Effector memory CD8-positive, alpha-beta T cell (primary cell): ENCODE measurements around the gene ZCCHC24.

Experiments used
- ATAC-seq: fragments of 150-1000 bp; cut with Tn5 transposase; replicated peaks from 2 replicates; pipeline ENCODE4 v1.10.0; 2021; ENCODE audit warnings: mild to moderate bottlenecking, moderate library complexity
- DNase-seq, 3 experiments: peaks; one replicate each; pipeline ENCODE4 v3.0.0; 2021
- H3K27ac Mint-ChIP-seq, 2 donors: one replicate each; pipeline ENCODE4 v1.8.0; 2022; ENCODE audit warnings: mild to moderate bottlenecking in 2 of 2, mixed read lengths in 2 of 2, moderate library complexity in 2 of 2
- H3K27me3 Mint-ChIP-seq, 2 donors: one replicate each; pipeline ENCODE4 v1.8.0; 2022; ENCODE audit warnings: mixed read lengths in 2 of 2
- H3K36me3 Mint-ChIP-seq: one replicate; pipeline ENCODE4 v1.8.0; 2022; ENCODE audit warnings: mild to moderate bottlenecking, moderate library complexity, mixed read lengths; ENCODE audit not compliant: insufficient read depth
- H3K4me1 Mint-ChIP-seq, 2 donors: one replicate each; pipeline ENCODE4 v1.8.0; 2022; ENCODE audit warnings: low read depth in 2 of 2, mixed read lengths in 2 of 2
- H3K4me3 Mint-ChIP-seq, 2 donors: one replicate each; pipeline ENCODE4 v1.8.0; 2022; ENCODE audit warnings: mild to moderate bottlenecking in 2 of 2, mixed read lengths in 2 of 2, moderate library complexity in 2 of 2
- H3K9me3 Mint-ChIP-seq, 2 donors: one replicate each; pipeline ENCODE4 v1.8.0; 2022; ENCODE audit warnings: mixed read lengths in 2 of 2

ZCCHC24 gene

DNA sequence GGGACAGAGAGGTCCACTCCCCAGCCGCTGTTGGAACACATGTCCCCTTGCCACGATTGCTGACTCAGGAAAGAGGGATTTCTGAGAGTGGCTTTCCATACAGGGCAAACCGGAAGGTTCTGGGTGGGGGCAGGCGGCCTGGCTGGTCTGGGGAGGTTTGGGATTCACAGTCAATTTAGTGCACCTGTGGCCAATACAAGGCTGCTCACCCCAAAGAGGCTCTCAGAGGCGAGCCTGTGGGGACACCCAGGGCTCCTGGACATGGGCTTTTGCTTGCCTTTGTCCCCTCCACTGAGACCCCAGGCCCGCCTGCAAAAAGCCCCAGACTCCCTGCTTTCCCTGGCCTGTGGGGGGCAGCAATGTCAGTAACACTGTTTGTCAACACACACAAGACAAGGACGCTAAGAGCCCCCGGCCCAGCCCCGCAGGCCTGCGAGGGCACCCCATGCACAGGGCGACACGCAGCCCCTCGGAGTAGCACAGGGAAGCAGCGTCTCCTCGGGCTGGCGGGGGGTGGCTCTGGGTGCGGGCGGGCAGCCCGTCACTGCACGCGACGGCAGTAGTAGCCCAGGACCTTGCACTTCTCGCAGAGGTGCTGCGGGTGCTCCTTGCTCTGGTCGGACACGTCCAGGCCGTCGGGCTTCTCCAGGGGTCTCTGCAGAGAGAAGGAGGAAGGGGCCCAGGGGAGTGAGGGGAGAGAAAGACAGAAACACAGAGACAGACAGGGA, 59.5 kb downstream of the ZCCHC24 start:
- H3K27ac Mint-ChIP-seq = no peak overlapping the region
- H3K36me3 Mint-ChIP-seq = no peaks in the 10 kb centered on the region
- no peak overlapping the region for H3K4me3 Mint-ChIP-seq
- peaks cover 0 to 2% of the 10 kb centered on the region in 2 donors for H3K4me1 Mint-ChIP-seq
- H3K27me3 Mint-ChIP-seq = no peaks in the 10 kb centered on the region
- DNase-seq = no peak
- ATAC-seq = no peak
- H3K9me3 Mint-ChIP-seq = no peaks in the 10 kb centered on the region

DNA sequence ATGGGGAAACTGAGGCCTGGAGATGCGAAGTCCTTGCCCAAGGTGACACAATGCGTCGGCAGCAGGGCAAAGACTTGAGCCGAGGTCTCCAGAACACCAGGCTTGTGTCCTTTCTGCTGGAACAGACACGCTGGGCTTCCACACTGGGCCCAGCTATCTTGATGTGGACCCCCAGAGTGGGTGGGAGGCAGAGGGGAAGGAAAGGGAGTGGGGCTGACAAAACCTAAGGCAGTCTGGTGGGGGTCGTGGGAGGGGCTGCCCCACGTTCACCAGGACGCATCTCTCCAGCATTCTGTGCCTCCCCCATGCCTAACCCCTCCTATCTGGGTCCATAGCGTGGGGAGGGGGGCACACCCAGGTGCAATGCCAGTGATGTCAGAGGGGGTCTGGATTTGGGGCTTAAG, 60.0 kb downstream of the ZCCHC24 start:
- peaks cover 0 to 1% of the 10 kb centered on the region in 2 donors for H3K4me1 Mint-ChIP-seq
- DNase-seq (no peak), ATAC-seq (no peak)
- no peak overlapping the region for H3K4me3 Mint-ChIP-seq
- no peaks in the 10 kb centered on the region for H3K27me3 Mint-ChIP-seq
- no peaks in the 10 kb centered on the region for H3K9me3 Mint-ChIP-seq
- H3K27ac Mint-ChIP-seq = no peak overlapping the region
- no peaks in the 10 kb centered on the region for H3K36me3 Mint-ChIP-seq

DNA sequence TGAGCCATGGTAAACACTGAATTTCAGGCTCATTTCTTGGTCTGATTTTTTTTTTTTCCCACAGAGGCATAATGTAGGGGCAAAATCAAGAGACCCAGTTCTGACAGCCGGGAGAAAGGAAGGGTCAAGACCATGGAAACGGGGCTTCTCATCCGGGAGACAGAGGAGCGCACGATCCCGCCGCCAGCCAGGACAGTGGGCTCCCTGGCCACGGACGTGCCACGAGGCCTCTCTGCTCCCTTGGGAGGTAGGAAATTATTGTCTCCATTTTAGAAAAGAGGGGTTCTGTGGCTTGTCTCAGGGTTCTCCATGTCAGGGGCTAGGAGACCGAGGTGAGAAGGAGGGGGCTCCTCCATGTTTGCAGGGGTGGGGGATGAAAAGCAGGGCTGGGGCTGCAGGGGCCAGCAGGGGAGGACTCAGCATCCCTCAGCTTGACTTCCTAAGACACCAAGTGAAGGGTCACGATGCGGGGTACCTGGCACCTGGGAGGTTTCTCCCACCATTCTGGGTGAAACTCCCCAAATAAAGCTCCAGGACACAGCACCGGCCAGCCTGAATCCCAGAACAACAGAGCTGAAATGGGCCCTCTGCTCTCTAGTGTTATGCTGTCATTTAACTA, 60.5 kb downstream of the ZCCHC24 start:
- Mint-ChIP-seq H3K36me3 (no peaks in the 10 kb centered on the region), H3K9me3 (no peaks in the 10 kb centered on the region), H3K4me1 (peaks cover 0 to 1% of the 10 kb centered on the region in 2 donors), H3K27ac (no peak overlapping the region), H3K4me3 (no peak overlapping the region), H3K27me3 (no peaks in the 10 kb centered on the region)
- ATAC-seq = no peak
- DNase-seq = no peak

DNA sequence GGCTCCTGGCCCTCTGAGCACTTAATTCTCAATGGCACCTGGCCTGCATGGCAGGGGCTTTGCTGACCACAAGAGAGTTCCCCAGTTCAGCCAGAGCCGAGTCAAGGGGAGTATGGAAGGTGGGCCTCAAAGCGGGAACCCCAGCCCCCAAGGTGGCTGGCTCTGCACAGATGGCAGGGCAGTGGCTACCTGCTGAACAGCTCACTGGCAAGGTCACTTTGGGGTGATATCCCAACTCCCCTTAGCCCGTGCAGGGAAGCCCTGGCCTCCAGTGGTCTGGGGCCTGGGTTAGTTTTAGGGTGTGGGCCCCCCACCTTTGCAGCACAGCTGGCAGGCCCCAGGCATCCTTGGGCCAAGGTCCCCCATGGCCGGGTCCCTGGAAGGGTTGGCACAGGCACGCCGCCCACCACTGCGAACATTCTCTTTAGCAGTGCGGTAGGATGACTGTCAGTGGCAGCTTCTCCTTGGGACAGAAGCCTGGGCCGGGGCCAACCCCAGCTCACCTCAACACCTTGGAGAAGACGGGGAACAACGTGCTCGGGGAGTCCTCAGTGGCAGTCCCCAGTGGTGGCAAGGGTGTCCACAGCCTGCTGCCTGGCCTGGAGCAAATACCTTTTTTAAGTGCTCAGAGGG, 61.3 kb downstream of the ZCCHC24 start:
- Mint-ChIP-seq H3K36me3 (no peaks in the 10 kb centered on the region), H3K4me3 (no peak overlapping the region), H3K4me1 (peaks cover 0 to 1% of the 10 kb centered on the region in 2 donors), H3K9me3 (no peaks in the 10 kb centered on the region), H3K27ac (no peak overlapping the region), H3K27me3 (no peaks in the 10 kb centered on the region)
- DNase-seq (no peak), ATAC-seq (no peak)

DNA sequence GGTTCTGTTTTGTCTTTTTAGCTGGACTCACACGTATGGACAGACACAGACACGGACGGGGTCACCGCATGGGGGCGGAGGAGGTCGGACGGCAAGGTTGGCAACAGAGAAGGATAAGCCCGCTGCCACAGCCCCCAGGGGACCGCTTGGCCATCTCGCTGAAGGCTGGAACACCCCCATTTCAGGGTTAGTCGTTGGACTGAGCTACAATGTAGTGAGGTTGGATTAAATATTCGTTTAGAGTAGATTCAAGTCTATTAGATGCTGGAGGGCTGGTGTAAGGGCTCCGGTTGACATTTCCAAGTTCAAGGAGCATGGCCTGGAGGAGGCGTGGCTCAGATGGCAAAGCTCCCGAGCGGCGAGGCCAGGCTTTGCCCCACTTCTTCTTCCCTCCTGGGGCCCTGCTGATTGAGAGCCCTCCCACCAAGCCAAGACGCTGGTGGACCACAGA, 62.9 kb downstream of the ZCCHC24 start:
- DNase-seq (no peak), ATAC-seq (no peak)
- no peak overlapping the region for H3K4me3 Mint-ChIP-seq
- no peak overlapping the region for H3K27ac Mint-ChIP-seq
- H3K36me3 Mint-ChIP-seq = no peaks in the 10 kb centered on the region
- peaks cover 0 to 1% of the 10 kb centered on the region in 2 donors for H3K4me1 Mint-ChIP-seq
- no peaks in the 10 kb centered on the region for H3K27me3 Mint-ChIP-seq
- no peaks in the 10 kb centered on the region for H3K9me3 Mint-ChIP-seq

DNA sequence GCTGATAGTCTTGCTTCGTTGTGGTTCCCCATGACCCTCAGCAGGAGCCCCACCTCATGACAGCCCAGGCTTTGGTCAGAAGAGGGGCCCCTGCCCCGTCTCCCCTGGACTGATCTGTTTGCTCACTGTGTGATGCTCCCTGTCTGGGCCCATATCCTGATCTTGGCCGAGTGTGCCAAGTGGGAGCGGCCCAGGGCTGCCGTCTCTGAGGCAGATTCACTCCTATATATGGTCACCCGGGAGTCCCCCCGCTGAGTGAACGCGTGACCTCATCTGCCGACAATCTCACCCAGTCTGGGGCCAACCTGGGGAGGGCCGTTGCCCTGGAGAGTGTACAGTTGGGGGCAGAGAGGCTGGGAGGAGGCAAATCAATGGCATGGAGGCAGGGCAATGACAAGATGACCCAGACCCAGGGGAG, 63.6 kb downstream of the ZCCHC24 start:
- Mint-ChIP-seq H3K9me3 (no peaks in the 10 kb centered on the region), H3K27me3 (no peaks in the 10 kb centered on the region), H3K4me1 (peaks cover 0 to 1% of the 10 kb centered on the region in 2 donors), H3K27ac (no peak overlapping the region), H3K36me3 (no peaks in the 10 kb centered on the region), H3K4me3 (no peak overlapping the region)
- DNase-seq (no peak), ATAC-seq (no peak)

DNA sequence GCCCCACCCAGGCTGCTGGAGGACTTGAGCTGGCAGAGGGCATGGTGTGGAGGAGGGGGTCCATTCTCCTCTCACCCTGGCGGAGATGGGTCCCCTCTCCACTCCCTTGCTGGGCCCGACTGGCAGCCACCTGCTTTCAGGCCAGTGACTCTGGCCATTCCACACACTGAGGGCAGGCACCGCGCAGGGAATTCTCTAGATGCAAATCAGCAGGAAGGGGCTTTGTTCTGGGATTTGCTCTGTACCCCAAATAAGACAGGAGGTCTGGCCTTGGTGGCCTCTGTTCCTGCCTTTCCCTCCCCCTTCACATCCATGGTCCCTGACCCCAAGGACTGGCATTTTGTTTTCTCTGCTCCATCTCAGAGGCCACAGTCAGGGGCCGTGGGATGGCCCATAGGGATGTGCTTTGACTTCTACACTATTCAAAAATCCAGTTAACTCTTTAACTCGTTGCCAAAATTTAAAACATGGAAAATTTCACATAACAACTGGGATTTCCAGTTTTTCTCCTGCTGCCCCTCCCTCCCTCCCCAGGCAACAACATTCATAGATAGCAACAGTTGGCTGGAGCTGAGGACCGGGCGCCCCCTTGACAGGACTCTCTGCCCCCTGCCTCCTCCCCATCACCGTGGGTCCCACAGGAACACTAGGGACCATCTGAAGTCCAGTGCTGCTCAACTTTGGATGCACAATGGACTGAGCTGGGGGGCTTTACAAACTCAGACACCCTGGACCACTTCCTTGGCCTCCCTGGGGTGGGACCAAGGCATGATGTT, 64.3 kb downstream of the ZCCHC24 start:
- H3K27ac Mint-ChIP-seq = no peak overlapping the region

DNA sequence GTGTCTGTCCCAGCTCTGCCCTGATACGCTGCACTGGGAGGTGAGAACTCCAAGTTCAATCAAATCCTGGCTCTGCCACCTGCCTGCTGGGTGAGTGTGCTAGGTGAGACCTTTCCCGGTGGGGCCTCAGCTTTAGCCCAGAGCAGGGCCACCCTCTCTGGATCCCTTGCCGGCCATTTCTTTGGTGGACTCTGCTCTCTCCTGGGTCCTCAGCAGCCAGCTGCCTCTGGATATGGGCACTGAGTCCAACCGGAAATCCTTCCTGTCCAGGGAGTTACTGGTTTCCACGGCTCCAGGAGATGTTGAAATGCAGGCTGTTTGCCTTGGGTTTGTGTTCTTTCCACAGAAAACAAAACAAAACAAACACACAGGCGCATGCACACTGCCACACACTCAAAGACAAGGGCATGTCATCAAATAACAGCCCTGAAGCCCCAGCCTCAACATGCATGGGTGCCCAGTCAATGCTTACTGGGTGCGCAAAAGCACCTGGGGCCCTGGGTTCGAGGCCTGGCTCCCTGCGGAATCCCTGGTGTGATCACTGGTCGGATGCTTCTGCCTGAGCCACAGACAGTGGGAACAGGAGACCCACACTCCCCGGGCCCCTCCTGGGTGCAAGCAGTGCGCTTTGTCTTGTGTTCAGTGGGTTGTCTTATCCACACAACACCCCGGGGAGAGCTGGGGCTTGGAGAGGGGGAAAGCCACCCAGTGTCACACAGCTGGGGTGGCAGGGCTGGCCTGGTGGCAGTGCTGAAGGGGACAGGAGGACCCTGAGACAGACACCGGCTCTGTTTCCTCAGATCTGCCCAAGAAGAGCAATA, 65.1 kb downstream of the ZCCHC24 start:
- Mint-ChIP-seq H3K9me3 (no peaks in the 10 kb centered on the region), H3K27me3 (no peaks in the 10 kb centered on the region), H3K4me1 (no peaks in the 10 kb centered on the region), H3K36me3 (no peaks in the 10 kb centered on the region), H3K4me3 (no peak overlapping the region), H3K27ac (no peak overlapping the region)
- no peak for DNase-seq
- ATAC-seq = no peak

More for the DNA sequence above, 64.3 kb downstream of the ZCCHC24 start:
- Mint-ChIP-seq H3K4me1 (no peaks in the 10 kb centered on the region), H3K36me3 (no peaks in the 10 kb centered on the region), H3K9me3 (no peaks in the 10 kb centered on the region), H3K4me3 (no peak overlapping the region), H3K27me3 (no peaks in the 10 kb centered on the region)
- DNase-seq (no peak), ATAC-seq (no peak)

DNA sequence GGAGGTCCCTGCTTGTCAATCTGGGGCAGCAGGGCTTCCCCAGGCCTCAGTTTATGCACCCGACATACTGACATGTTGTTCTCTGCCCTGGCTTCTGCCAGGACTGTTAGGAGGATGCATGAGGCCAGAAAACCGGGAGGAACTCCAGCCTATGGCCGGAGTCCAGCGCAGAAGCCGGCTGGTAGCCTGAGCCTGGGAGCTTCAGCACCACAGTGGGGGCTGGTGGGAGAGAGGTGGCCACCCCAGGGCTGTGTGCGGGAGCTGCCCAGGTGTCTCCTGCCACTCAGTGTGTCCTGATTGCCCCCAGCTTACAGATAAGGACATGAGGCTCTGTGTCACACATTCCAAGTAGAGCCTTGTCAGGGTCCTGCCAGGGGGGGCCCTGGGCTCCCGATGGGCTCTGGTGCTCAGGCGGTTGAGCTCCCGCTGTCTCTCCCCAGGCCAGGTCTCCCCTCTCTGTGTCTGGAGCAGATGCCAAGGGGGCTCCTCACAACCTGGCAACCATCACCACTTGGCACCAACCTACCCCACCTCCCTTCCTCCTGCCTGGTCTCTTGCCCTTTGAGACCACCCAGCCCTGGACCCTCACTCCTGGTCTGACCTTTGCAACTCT, 65.8 kb downstream of the ZCCHC24 start:
- no peaks in the 10 kb centered on the region for H3K27me3 Mint-ChIP-seq

DNA sequence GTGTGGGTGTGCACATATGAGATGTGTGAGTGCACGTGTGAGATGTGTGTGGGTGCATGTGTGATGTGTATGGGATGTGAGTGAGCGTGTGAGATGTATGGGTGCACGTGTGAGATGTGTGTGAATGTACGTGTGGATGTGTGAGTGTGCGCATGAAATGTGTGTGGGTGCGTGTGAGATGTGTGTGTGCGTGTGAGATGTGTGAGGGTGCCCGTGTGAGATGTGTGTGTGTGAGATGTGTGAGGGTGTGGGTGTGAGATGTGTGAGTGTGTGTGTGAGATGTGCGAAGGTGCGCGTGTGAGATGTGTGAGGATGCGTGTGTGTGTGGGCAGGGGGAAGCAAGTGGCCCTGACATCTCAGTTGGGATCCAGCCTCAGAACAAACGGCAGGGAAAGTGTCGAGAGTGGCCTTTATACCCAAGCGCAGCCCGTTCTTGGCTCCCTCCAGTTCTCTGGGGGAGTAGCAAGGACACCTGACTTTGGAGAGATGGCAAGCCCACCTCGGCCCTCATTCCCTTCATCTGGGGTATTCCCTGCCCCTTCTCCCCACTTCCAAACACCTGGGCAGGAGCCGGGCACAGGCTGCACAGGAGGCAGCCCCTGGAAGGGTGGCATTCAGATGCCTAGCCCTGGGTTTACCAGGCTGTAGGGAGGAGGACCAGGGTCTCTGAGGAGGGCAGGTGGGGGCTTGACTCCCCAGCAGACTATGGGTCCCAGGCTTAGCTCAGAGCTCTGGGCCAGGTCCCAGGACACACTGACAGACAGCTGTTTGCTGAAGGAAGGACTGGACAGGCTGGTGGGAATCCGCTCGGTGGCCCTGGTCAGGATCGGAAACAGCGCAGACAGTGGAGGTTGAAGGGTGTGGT, 66.5 kb downstream of the ZCCHC24 start:
- ATAC-seq (no peak), DNase-seq (no peak)
- Mint-ChIP-seq H3K36me3 (peaks cover 3% of the 10 kb centered on the region), H3K27me3 (no peaks in the 10 kb centered on the region), H3K9me3 (no peaks in the 10 kb centered on the region), H3K27ac (no peak overlapping the region), H3K4me3 (no peak overlapping the region), H3K4me1 (peaks cover 3 to 4% of the 10 kb centered on the region in 2 donors)

More for the DNA sequence above, 65.8 kb downstream of the ZCCHC24 start:
- Mint-ChIP-seq H3K9me3 (no peaks in the 10 kb centered on the region), H3K4me1 (peaks cover 2% of the 10 kb centered on the region in 2 donors), H3K27ac (no peak overlapping the region), H3K36me3 (no peaks in the 10 kb centered on the region), H3K4me3 (no peak overlapping the region)
- DNase-seq (no peak), ATAC-seq (no peak)

DNA sequence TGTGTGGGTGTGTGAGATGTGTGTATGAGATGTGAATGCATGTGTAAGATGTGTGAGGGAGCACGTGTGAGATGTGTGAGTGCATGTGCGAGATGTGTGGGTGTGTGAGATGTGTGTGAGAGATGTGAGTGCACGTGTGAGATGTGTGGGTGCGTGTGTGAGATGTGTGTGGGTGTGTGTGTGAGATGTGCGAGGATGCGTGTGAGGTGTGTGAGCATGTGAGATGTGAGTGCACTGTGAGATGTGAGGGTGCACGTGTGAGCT, 67.1 kb downstream of the ZCCHC24 start:
- DNase-seq (no peak), ATAC-seq (no peak)
- Mint-ChIP-seq H3K4me1 (peaks cover 3 to 4% of the 10 kb centered on the region in 2 donors), H3K9me3 (no peaks in the 10 kb centered on the region), H3K27me3 (no peaks in the 10 kb centered on the region), H3K36me3 (peaks cover 3% of the 10 kb centered on the region), H3K27ac (no peak overlapping the region), H3K4me3 (no peak overlapping the region)
